ENCODE results near the gene NCBP3.
A peak's percentile ranks its signal among the peaks of the same experiment; 100 is the strongest.

The NCBP3 gene

GRCh38 chr17:3817851-3818605 lies 28.0 kb downstream of the NCBP3 start:
- no peak overlapping the region for H3K4me3 ChIP-seq (ENCODE audit: low read depth, low read length)
- DNase-seq (ENCODE audit: low read depth) = no peak

GRCh38 chr17:3815925-3816324 lies 30.1 kb downstream of the NCBP3 start:
- DNase-seq (ENCODE audit: low read depth) = no peak
- H3K4me3 ChIP-seq (ENCODE audit: low read depth, low read length) = no peak overlapping the region

- no peak overlapping the region for H3K4me3 ChIP-seq (ENCODE audit: low read depth, low read length)
- no peak for DNase-seq (ENCODE audit: low read depth)
Observed at GRCh38 chr17:3815122-3815521, 30.9 kb downstream of the NCBP3 start.

- DNase-seq (ENCODE audit: low read depth) = no peak
- H3K4me3 ChIP-seq (ENCODE audit: low read depth, low read length) = no peak overlapping the region
Observed at GRCh38 chr17:3814361-3814760, 31.7 kb downstream of the NCBP3 start.

GRCh38 chr17:3813171-3813570 lies 32.9 kb downstream of the NCBP3 start:
- no peak overlapping the region for H3K4me3 ChIP-seq (ENCODE audit: low read depth, low read length)
- DNase-seq (ENCODE audit: low read depth) = no peak

GRCh38 chr17:3812771-3813170 lies 33.3 kb downstream of the NCBP3 start:
- H3K4me3 ChIP-seq (ENCODE audit: low read depth, low read length) = no peak overlapping the region
- no peak for DNase-seq (ENCODE audit: low read depth)

GRCh38 chr17:3812284-3812683 lies 33.8 kb downstream of the NCBP3 start:
- H3K4me3 ChIP-seq (ENCODE audit: low read depth, low read length) = no peak overlapping the region
- no peak for DNase-seq (ENCODE audit: low read depth)

- H3K4me3 ChIP-seq (ENCODE audit: low read depth, low read length) = no peak overlapping the region
- no peak for DNase-seq (ENCODE audit: low read depth)
Observed at GRCh38 chr17:3810019-3810418, 36.0 kb downstream of the NCBP3 start.

GRCh38 chr17:3809135-3809534 lies 36.9 kb downstream of the NCBP3 start:
- DNase-seq (ENCODE audit: low read depth) = no peak
- no peak overlapping the region for H3K4me3 ChIP-seq (ENCODE audit: low read depth, low read length)

- H3K4me3 ChIP-seq (ENCODE audit: low read depth, low read length) = no peak overlapping the region
- DNase-seq (ENCODE audit: low read depth) = no peak
Observed at GRCh38 chr17:3808701-3809100, 37.3 kb downstream of the NCBP3 start.

- no peak for DNase-seq (ENCODE audit: low read depth)
- H3K4me3 ChIP-seq (ENCODE audit: low read depth, low read length) = no peak overlapping the region
Observed at GRCh38 chr17:3805581-3805980, 40.5 kb downstream of the NCBP3 start.

- DNase-seq (ENCODE audit: low read depth) = no peak
- no peak overlapping the region for H3K4me3 ChIP-seq (ENCODE audit: low read depth, low read length)
Observed at GRCh38 chr17:3804503-3804931, 41.5 kb downstream of the NCBP3 start.

- DNase-seq (ENCODE audit: low read depth) = no peak
- H3K4me3 ChIP-seq (ENCODE audit: low read depth, low read length) = no peak overlapping the region
Observed at GRCh38 chr17:3803308-3803640, 42.8 kb downstream of the NCBP3 start.

GRCh38 chr17:3802461-3803307 lies 43.4 kb downstream of the NCBP3 start:
- no peak overlapping the region for H3K4me3 ChIP-seq (ENCODE audit: low read depth, low read length)
- peak; percentile 52 for DNase-seq (ENCODE audit: low read depth)

- no peak overlapping the region for H3K4me3 ChIP-seq (ENCODE audit: low read depth, low read length)
- no peak for DNase-seq (ENCODE audit: low read depth)
Observed at GRCh38 chr17:3801792-3802191, 44.3 kb downstream of the NCBP3 start.

- H3K4me3 ChIP-seq (ENCODE audit: low read depth, low read length) = no peak overlapping the region
- DNase-seq (ENCODE audit: low read depth) = no peak
Observed at GRCh38 chr17:3801347-3801746, 44.7 kb downstream of the NCBP3 start.

- no peak within 1 kb of the TSS for H3K4me3 ChIP-seq (ENCODE audit: low read depth, low read length)
- no peak for DNase-seq (ENCODE audit: low read depth)
Observed at GRCh38 chr17:3800362-3801271, 45.4 kb downstream of the NCBP3 start, which contains the start of gene ITGAE. TSS of gene ITGAE (minus strand) at chr17:3801188. CDS start at chr17:3801144, 44 bp downstream.

- H3K4me3 ChIP-seq (ENCODE audit: low read depth, low read length) = no peak overlapping the region
Observed at GRCh38 chr17:3799181-3799945, 46.7 kb downstream of the NCBP3 start.

More at GRCh38 chr17:3799181-3799945, 46.7 kb downstream of the NCBP3 start:
- no peak for DNase-seq (ENCODE audit: low read depth)

All from skeletal muscle cell (primary cell).